Renal cortex interstitium (tissue), 11 donors: Measurements from ENCODE around the gene COL18A1. TPM values are rescaled to one million over a fixed set of nuclear protein-coding genes. Genes with fewer than 3 reads are reported as not detected.
"Not testable (repeated sequence)": the region's sequence is repeated elsewhere in the genome, so short reads cannot be mapped to it uniquely, and the experiment has no call there.

Source experiments
- DNase-seq, 11 donors: peaks; one replicate each; pipeline ENCODE4 v3.0.0-alpha.2; 2013; ENCODE audit warnings: low read depth in 9 of 11, low spot score in 4 of 11; ENCODE audit errors: extremely low read depth in 1 of 11
- polyA plus RNA-seq, 3 donors: library from polyadenylated mRNA; unstranded; fragments of 120-200 nt; gene quantifications; one replicate each; pipeline ENCODE4 v1.2.1, GENCODE V29; 2013; ENCODE audit not compliant: insufficient read length in 3 of 3

The COL18A1 gene
- polyA plus RNA-seq, 3 donors = 101 to 232 (median 169) TPM

GRCh38 chr21:45525153-45525909, 120.4 kb downstream of the COL18A1 start:
- peak in 1 of 11 donors; percentile 18 for DNase-seq

- DNase-seq = no peak
Observed at GRCh38 chr21:45525910-45526306, 120.9 kb downstream of the COL18A1 start.

GRCh38 chr21:45527151-45527999, 122.4 kb downstream of the COL18A1 start:
- DNase-seq = not testable (repeated sequence)

GRCh38 chr21:45528028-45528705, 123.2 kb downstream of the COL18A1 start:
- DNase-seq = no peak

GRCh38 chr21:45528981-45529784, 124.2 kb downstream of the COL18A1 start:
- peak in 1 of 11 donors; percentile 29 for DNase-seq

GRCh38 chr21:45529785-45530422, 124.9 kb downstream of the COL18A1 start:
- no peak for DNase-seq

- DNase-seq = no peak
Observed at GRCh38 chr21:45530423-45531113, 125.6 kb downstream of the COL18A1 start.

GRCh38 chr21:45531114-45531392, 126.1 kb downstream of the COL18A1 start:
- not testable (repeated sequence) for DNase-seq

- DNase-seq = no peak
Observed at GRCh38 chr21:45531393-45532215, 126.6 kb downstream of the COL18A1 start.

- no peak for DNase-seq
Observed at GRCh38 chr21:45532826-45533360, 127.9 kb downstream of the COL18A1 start.

- no peak for DNase-seq
Observed at GRCh38 chr21:45533361-45533845, 128.4 kb downstream of the COL18A1 start.

- no peak for DNase-seq
Observed at GRCh38 chr21:45533846-45534635, 129.1 kb downstream of the COL18A1 start.

- DNase-seq = peak in 5 of 11 donors; percentile 55 to 67 (median 58)
Observed at GRCh38 chr21:45534636-45535331, 129.8 kb downstream of the COL18A1 start.

- no peak for DNase-seq
Observed at GRCh38 chr21:45535341-45536081, 130.5 kb downstream of the COL18A1 start.
